Measurements from ENCODE around the gene SRSF5.
A peak's percentile ranks its signal among the peaks of the same experiment; 100 is the strongest.
"Not testable (repeated sequence)": the region's sequence is repeated elsewhere in the genome, so short reads cannot be mapped to it uniquely, and the experiment has no call there.

Gene SRSF5

DNA sequence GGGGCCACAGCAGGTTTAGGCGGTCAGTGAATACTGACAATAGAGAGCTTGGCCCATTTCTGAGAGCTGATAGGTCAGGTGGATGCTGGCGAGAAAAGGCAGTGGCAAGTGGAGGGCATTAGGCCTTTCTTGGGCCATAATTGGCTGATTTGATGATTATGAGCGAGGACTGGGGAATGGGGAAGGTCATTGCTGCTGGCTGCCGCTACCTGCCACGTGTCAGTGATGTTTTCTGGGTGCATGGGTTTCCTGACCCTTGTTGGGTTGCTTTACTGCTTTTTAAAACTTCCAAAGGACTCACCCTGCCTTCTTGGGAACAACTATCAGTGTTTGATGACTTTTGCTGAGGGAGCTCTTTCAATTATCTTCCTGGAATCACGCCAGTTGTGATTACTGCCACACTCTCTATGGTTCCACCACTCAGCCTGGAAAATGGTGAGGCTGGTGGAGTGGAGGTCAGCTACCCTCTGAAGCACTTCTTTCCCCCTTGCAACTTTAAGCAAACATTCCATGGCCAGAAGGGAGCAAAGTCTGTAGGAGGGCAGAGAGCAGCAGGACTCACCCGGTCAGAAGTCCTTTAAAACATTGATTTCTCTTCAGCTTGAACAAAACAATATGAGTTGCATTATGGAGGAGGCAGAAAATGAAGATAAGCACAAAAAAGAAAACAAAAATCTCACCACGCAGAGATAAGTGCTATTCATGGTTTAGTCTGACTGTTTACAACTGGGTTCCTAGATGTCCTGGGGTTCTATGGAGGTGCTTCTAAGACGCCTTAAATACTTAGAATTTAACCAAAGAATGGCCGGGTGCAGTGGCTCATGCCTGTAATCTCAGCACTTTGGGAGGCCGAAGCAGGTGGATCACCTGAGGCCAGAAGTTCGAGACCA, 42.2 kb downstream of the SRSF5 start:
- no peak for DNase-seq

GRCh38 chr14:69811227-69811867, 44.4 kb downstream of the SRSF5 start:
- no peak for DNase-seq

GRCh38 chr14:69811868-69812252, 44.9 kb downstream of the SRSF5 start:
- no peak for DNase-seq

- no peak for DNase-seq
Observed at GRCh38 chr14:69812711-69813110, 45.8 kb downstream of the SRSF5 start.

- DNase-seq, result not testable (repeated sequence)
Observed at GRCh38 chr14:69813346-69813745, 46.4 kb downstream of the SRSF5 start.

DNA sequence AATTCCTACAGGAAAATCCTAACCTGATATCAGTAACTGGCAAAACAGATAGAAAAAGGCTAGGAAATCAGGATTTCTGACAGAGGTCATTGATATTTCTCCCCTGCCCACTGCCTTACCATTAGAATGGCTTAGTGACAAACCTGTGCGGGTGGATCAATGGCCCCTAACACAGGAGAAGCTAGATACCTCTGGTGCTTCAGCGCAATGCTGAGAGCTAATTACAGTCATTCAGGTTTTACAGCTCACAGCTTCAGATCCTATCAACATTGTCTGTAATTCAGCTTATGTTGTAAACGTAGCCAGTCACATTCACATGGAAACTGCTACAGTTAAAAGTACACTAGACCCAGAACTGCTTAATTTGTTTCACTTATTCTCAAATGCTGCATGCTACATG, 47.5 kb downstream of the SRSF5 start:
- no peak for DNase-seq

DNA sequence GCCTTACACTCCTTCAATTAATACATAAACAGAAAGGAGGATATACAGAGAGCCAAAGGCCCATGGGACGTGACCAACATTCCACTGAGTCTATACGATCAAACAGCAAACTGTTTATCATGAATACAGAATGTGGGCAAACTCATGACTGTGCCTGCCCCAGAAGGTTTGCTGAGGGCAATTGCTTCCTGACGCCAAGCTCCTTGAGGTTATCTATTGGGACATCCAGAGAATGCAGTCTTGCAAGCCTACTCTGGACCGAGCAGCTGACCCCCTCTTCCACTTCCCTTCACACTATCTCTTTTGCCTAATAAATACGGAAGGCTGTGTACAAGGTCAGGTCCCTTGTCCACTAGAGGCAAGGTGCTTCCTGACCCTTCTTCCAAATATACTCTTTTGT, 48.6 kb downstream of the SRSF5 start:
- no peak for DNase-seq

GRCh38 chr14:69816216-69816615, 49.3 kb downstream of the SRSF5 start:
- no peak for DNase-seq

DNA sequence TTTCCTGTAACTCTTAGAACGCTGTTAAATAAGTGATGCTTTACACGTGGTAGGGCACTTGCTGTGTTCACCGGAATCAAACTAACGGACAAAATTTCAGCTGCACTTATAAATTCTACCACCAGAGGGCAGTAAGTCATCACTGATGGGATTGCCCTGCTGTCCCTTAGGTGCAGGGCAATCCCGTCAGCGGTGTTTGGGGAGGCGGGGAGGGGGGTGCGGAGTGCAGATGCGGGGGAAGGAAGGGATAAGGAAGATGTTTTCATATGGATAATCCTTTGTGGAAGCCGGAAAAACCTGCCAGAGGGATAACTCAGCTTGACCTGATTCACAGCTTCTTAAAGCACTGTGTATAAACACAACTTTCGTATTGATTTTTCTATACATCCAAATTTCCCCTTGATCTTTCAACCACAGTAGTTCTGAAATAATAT, 51.8 kb downstream of the SRSF5 start:
- peak; percentile 77 for DNase-seq

- no peak for DNase-seq
Observed at GRCh38 chr14:69819607-69820006, 52.7 kb downstream of the SRSF5 start.

GRCh38 chr14:69820991-69821390, 54.0 kb downstream of the SRSF5 start:
- DNase-seq, result no peak

Measured in CD4-positive, alpha-beta T cell treated with Interleukin-17A for 1 hour (primary cell).